T-helper 22 cell (primary cell): ENCODE results near the gene SENP2.
"Not testable (repeated sequence)": the region's sequence is repeated elsewhere in the genome, so short reads cannot be mapped to it uniquely, and the experiment has no call there.

Experiments used
- DNase-seq: peaks from one replicate; pipeline ENCODE4 v3.0.0-alpha.2; 2020; ENCODE audit warnings: low read depth

Gene SENP2

GRCh38 chr3:185647880-185648210, 61.8 kb downstream of the SENP2 start:
- DNase-seq = no peak

GRCh38 chr3:185648396-185648795, 62.3 kb downstream of the SENP2 start:
- DNase-seq = no peak

GRCh38 chr3:185649414-185649813, 63.3 kb downstream of the SENP2 start:
- DNase-seq = no peak

DNA sequence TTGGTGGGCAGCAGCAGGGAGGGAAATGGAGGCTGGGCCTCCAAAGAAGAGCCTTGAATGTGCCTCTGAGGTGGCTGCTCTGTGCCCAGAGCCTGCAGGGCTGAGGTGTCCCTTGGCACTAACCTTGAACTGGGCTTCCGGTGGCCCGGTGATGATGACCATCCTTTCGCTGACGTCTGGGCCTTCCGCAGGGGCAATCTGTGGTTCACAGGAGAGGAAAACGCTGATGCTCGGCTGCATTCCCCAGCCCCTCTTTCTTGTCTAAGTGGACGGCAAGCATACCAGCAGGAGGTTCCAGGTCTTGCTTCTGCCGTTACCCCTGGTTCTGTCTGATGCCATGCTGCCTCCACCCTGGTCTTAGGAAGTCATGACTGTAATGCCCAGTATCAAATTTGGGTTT, 65.9 kb downstream of the SENP2 start:
- no peak for DNase-seq

DNA sequence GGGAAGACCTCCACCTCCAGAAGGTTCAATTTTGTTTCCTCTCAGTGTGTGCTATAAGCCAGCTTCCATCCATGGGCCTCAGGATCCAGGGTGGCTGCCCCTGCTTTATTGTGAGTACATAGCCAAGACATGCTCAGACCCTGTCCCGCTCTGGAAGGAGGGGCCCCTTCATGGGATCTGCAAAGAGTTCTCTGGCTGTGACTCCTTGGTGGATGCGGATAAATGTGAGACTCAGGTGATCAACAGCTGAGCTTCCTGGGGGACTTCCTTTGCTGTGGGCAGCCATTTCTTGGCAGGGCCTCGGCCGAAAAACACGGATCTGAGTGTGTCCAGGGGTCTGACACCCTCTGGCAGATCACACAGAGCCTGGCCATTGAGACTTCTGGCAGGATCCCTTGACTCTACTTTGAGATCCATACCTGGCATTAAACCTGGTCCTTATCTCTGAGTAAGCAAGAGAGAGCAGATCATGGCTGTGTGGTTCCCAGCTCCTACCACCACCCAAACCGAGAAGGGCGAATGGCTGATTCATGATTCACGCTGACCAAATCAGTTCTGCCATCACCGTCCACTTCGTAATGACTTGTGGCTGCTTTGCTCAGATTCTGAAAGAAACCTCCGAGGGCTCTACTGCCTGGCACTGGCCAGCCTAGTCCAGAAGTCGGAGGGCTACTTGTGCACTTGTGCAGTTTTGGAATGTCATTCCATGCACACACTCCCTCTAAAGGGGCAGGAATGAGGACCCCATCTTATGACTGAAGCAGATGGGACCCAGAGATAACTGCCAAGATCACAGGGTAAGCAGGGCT, 68.1 kb downstream of the SENP2 start:
- DNase-seq = no peak

DNA sequence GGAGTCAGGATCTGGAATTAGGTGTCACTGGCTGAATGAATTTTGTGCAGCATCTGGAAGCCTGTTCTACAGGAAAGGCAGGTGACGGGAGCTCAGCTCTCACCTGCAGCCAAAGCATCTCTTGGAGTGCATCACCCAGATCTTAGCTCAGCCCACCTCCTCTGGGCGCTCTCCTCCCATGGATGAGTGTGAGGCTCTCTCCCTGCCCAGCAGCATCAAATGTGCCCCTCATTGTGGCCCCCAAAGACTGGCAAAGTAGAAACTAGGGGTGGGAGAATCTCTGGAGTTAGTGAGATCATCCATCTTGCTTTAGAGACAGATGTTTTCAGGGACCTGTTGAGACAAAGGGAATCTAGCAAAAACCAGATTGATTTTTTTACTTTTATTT, 68.7 kb downstream of the SENP2 start:
- no peak for DNase-seq

- DNase-seq = no peak
Observed at GRCh38 chr3:185655426-185656320, 69.6 kb downstream of the SENP2 start.

DNA sequence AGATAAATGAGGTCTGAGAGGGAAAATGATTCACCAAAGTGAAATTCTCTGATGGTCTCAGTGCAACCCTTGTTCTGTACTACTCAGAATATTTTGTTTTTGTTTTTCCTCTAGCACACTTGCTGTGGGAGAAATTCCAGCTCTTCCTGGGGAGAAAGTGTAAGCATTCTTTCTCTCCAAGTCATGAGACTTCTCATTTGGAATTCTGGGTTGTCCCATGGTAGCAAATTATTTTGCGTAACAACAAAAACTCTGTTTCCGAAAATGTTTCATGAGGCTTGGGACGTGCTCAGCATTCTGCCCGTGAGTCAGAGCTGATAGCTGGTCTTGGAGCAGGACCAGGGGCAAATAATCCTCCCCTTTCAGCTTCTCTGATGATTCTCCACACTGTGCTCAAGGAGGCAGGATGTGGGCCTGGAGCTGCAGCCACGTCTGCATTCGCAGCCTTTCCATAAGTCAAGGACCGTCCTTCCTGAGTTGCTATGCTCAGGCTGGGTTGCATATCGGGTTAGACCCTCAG, 70.3 kb downstream of the SENP2 start:
- DNase-seq = no peak

GRCh38 chr3:185657211-185657610, 71.1 kb downstream of the SENP2 start:
- DNase-seq = no peak

- DNase-seq = no peak
Observed at GRCh38 chr3:185657691-185658503, 71.8 kb downstream of the SENP2 start.

DNA sequence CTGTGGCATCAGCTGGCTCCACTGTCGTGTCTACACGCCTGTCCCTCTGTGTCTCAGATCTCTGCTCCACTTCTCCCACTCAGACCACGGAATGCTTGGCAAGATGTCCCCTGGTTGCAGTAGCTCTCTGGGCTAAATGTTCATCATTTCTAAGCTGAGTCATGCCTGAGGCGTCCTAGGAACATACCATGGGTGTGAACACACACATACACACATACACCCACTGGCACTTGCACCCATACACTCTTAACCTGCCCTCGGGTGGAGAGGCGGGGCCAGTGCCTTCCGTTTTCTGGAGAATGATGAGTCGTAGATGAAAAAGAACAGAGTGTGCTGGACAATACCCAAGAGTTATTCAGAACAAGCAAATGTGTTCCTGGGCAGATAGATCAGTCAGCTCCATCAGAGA, 72.4 kb downstream of the SENP2 start:
- DNase-seq = no peak

- no peak for DNase-seq
Observed at GRCh38 chr3:185658943-185659342, 72.8 kb downstream of the SENP2 start.

- DNase-seq = no peak
Observed at GRCh38 chr3:185659942-185660921, 74.1 kb downstream of the SENP2 start.

GRCh38 chr3:185661296-185661695, 75.2 kb downstream of the SENP2 start:
- DNase-seq = not testable (repeated sequence)

GRCh38 chr3:185661772-185662171, 75.7 kb downstream of the SENP2 start:
- no peak for DNase-seq

DNA sequence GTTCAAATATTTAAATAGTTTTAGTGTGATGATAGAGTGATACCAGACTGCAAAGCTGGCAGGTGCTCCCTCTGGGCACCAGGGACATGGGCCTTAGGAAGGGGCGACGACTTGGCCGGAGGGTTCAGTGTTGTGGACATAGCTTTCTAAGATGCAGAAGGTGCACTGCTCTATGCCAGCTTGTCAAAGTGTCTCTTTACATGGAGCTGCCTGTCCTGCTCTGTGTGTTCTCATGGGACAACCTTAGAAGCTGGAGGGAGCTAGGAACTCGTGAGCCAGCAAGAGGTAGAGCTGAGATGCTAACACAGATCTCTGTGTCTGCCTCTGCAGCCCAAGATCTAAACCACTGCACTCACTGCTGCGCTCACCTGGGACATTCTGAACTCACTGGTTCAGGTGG, 77.8 kb downstream of the SENP2 start:
- DNase-seq = no peak

- no peak for DNase-seq
Observed at GRCh38 chr3:185667574-185667973, 81.5 kb downstream of the SENP2 start.

DNA sequence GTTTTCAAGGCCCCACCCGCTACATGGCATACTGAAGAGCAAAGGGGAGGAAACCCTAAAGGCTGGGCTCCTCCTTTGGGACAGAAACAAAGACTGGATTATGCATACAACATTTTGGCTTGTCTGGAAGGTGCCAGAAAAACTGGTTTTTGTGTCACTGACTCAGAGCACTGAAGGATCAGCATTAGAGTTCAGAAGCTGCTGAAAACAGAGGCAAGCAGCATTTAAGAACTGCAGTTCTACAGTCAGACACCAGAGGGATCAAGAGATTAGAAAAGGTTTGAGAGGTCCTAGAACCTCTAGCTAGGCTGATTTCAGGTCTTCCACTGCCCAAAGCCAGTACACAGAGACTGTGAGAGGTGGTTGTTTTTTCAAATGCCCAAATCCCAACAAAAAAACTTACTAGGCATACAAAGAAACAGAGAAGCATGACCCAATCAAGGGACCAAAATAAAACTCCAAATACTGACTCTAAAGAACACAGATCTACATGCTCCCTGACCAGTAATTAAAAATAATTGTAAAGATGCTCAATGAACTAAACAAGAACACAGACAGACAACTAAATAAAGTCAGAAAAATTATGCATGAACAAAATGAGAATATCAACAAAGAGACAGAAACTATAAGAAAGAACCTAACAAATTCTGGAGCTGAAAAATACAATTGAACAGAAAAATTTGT, 91.2 kb downstream of the SENP2 start:
- DNase-seq = no peak

DNA sequence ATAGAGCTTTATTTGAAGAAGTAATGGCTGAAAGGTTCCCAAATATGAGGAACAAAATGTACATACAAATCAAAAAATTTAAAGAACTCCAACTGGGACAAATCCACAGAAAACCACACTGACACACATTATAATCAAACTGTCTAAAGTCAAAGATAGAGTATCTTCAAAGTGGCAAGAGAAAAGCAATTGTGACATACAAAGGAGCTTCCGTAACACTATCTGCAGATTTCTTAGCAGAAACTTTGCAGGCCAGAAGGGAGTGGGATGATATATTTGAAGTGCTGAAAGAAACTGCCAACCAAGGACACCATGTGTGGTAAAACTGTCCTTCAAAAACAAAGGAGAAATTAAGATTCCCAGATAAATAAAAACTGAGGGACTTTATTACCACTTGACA, 91.9 kb downstream of the SENP2 start:
- no peak for DNase-seq

DNA sequence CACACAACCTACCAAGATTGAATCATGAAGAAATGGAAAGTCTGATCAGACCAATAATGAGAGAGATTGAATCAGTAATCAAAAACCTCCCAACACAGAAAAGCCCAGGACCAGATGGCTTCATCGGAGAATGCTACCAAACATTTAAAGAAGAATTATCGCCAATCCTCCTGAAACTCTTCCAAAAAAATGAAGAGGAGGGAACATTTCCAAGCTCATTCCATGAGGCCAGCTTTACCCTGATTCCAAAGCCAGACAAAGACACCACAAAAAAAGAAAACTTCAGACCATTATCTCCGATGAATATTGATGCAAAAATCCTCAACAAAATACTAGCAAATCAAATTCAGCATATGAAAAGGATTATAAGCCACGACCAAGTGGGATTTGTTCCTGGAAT, 94.1 kb downstream of the SENP2 start:
- no peak for DNase-seq
